IMR-90 (cell line): ENCODE results near the gene NDUFV3. TPM values are rescaled to one million over a fixed set of nuclear protein-coding genes. Genes with fewer than 3 reads are reported as not detected.

Source experiments
- ATAC-seq: fragments of 200-7000 bp; cut with Tn5 transposase; 2 replicates; pipeline ENCODE4 v1.9.1; 2020; ENCODE audit warnings: low read depth, mild to moderate bottlenecking, moderate library complexity
- BruUV-seq: library from RNA; stranded (reverse); fragments of 400-500 nt; replicated peaks from 2 replicates; lab custom pipeline; 2021; lab: Mats Ljungman, UMichigan
- CTCF ChIA-PET: fragments of 300-600 bp; formaldehyde crosslinking; extraction: SDS; loops from one replicate; lab custom pipeline; 2021; ENCODE audit warnings: antibody characterized with exemption; lab: Yijun Ruan, JAX
- POLR2A ChIA-PET: fragments of 300-600 bp; sonication (Branson Sonifier 250); formaldehyde crosslinking; loops from one replicate; lab custom pipeline; 2022; ENCODE audit warnings: antibody characterized with exemption; ENCODE audit not compliant: unreplicated experiment; lab: Charles Lee
- DNase-seq: peaks from one replicate; pipeline ENCODE4 v3.0.0; 2013
- H2AFZ ChIP-seq: replicated peaks from 2 replicates; pipeline ENCODE3; 2013; ENCODE audit warnings: low read length, mild to moderate bottlenecking; ENCODE audit not compliant: poor library complexity
- H2AK5ac ChIP-seq: 2 replicates; pipeline ENCODE4 v1.6.1; 2013; ENCODE audit warnings: low read depth, low read length, inconsistent platforms
- H2AK9ac ChIP-seq: replicated peaks from 2 replicates; pipeline ENCODE3; 2013; ENCODE audit warnings: mild to moderate bottlenecking, low read depth, low read length, moderate library complexity; ENCODE audit not compliant: poor library complexity
- H2BK120ac ChIP-seq: 2 replicates; pipeline ENCODE4 v1.6.1; 2013; ENCODE audit warnings: low read depth, low read length, inconsistent platforms
- H2BK15ac ChIP-seq: 3 replicates; pipeline ENCODE4 v1.6.1; 2013; ENCODE audit warnings: low read depth, low read length, inconsistent platforms
- H2BK20ac ChIP-seq: 2 replicates; pipeline ENCODE4 v1.6.1; 2013; ENCODE audit warnings: low read depth, mild to moderate bottlenecking, inconsistent platforms, low read length, moderate library complexity
- H2BK5ac ChIP-seq: 2 replicates; pipeline ENCODE4 v1.6.1; 2013; ENCODE audit warnings: mild to moderate bottlenecking, low read depth, low read length, inconsistent platforms; ENCODE audit not compliant: poor library complexity, severe bottlenecking
- H3K14ac ChIP-seq: replicated peaks from 2 replicates; pipeline ENCODE4 v1.6.1; 2013; ENCODE audit warnings: low read depth, low read length, inconsistent platforms
- H3K18ac ChIP-seq: 2 replicates; pipeline ENCODE4 v1.6.1; 2013; ENCODE audit warnings: low read depth, low read length, control low read depth
- H3K23ac ChIP-seq: 2 replicates; pipeline ENCODE4 v1.6.1; 2013; ENCODE audit warnings: low read depth, low read length, inconsistent platforms
- H3K27ac ChIP-seq: 2 replicates; pipeline ENCODE4 v1.5.1; 2013; ENCODE audit warnings: mild to moderate bottlenecking, control low read depth, low read length; ENCODE audit not compliant: insufficient read depth
- H3K27me3 ChIP-seq: 2 replicates; pipeline ENCODE4 v1.6.1; 2013; ENCODE audit warnings: low read length; ENCODE audit not compliant: control insufficient read depth, insufficient read depth
- H3K36me3 ChIP-seq: 2 replicates; pipeline ENCODE4 v1.6.1; 2013; ENCODE audit warnings: low read length, mixed read lengths; ENCODE audit not compliant: control insufficient read depth, insufficient read depth
- H3K4ac ChIP-seq: 2 replicates; pipeline ENCODE4 v1.6.1; 2013; ENCODE audit warnings: low read depth, low read length, inconsistent platforms
- H3K4me1 ChIP-seq: 2 replicates; pipeline ENCODE4 v1.6.1; 2013; ENCODE audit warnings: low read length, mixed read lengths; ENCODE audit not compliant: control insufficient read depth, insufficient read depth
- H3K4me2 ChIP-seq: 2 replicates; pipeline ENCODE4 v1.6.1; 2013; ENCODE audit warnings: low read depth, mild to moderate bottlenecking, control low read depth, low read length, moderate library complexity
- H3K4me3 ChIP-seq: 2 replicates; pipeline ENCODE4 v1.5.1; 2013; ENCODE audit warnings: low read depth, mild to moderate bottlenecking, control low read depth, low read length, moderate library complexity; ENCODE audit not compliant: insufficient read depth
- H3K56ac ChIP-seq: 2 replicates; pipeline ENCODE4 v1.6.1; 2013; ENCODE audit warnings: low read length, inconsistent platforms; ENCODE audit not compliant: insufficient read depth; ENCODE audit errors: extremely low read depth
- H3K79me1 ChIP-seq, 2 experiments: 2 replicates each; pipeline ENCODE4 v1.6.1; 2013; ENCODE audit warnings: low read length in 2 of 2, inconsistent platforms in 1 of 2, low read depth in 1 of 2
- H3K9ac ChIP-seq: 2 replicates; pipeline ENCODE4 v1.6.1; 2013; ENCODE audit warnings: low read depth, low read length, control low read depth
- H3K9me1 ChIP-seq: 2 replicates; pipeline ENCODE4 v1.6.1; 2013; ENCODE audit warnings: low read length, inconsistent platforms; ENCODE audit not compliant: insufficient read depth
- H3K9me3 ChIP-seq: 2 replicates; pipeline ENCODE4 v1.6.1; 2013; ENCODE audit warnings: low read length; ENCODE audit not compliant: control insufficient read depth, insufficient read depth
- H4K20me1 ChIP-seq: 2 replicates; pipeline ENCODE4 v1.6.1; 2013; ENCODE audit warnings: low read length, inconsistent platforms; ENCODE audit not compliant: insufficient read depth
- H4K5ac ChIP-seq: 2 replicates; pipeline ENCODE4 v1.6.1; 2013; ENCODE audit warnings: mild to moderate bottlenecking, low read depth, low read length, control low read depth
- H4K8ac ChIP-seq, 2 experiments: 2 replicates each; pipeline ENCODE4 v1.6.1; 2013; ENCODE audit warnings: low read depth in 2 of 2, low read length in 2 of 2, control low read depth in 1 of 2, inconsistent platforms in 1 of 2
- H4K91ac ChIP-seq: 2 replicates; pipeline ENCODE4 v1.6.1; 2013; ENCODE audit warnings: low read depth, low read length, inconsistent platforms; ENCODE audit not compliant: insufficient read depth
- BHLHE40 ChIP-seq: fragments of 150-350 bp; IDR thresholded peaks from 2 replicates; pipeline ENCODE4 v1.6.1; 2016; ENCODE audit warnings: mild to moderate bottlenecking, low read depth, low read length
- CEBPB ChIP-seq: IDR thresholded peaks from 2 replicates; pipeline ENCODE4 v1.6.1; 2012; ENCODE audit warnings: low read depth, low read length, improper control_type of control experiment
- CHD1 ChIP-seq: IDR thresholded peaks from 2 replicates; pipeline ENCODE4 v1.6.1; 2012; ENCODE audit warnings: low read depth, low read length, improper control_type of control experiment
- MAFK ChIP-seq: IDR thresholded peaks from 2 replicates; pipeline ENCODE4 v1.6.1; 2012; ENCODE audit warnings: low read depth, low read length, improper control_type of control experiment
- MAZ ChIP-seq: IDR thresholded peaks from 2 replicates; pipeline ENCODE4 v1.6.1; 2012; ENCODE audit warnings: low read depth, mild to moderate bottlenecking, low read length, improper control_type of control experiment, moderate library complexity, borderline replicate concordance
- MXI1 ChIP-seq: IDR thresholded peaks from 2 replicates; pipeline ENCODE4 v1.6.1; 2012; ENCODE audit warnings: low read depth, mild to moderate bottlenecking, low read length, moderate library complexity, borderline replicate concordance
- NFE2L2 ChIP-seq: fragments of 150-350 bp; IDR thresholded peaks from 2 replicates; pipeline ENCODE4 v1.6.1; 2016; ENCODE audit warnings: low read depth, mild to moderate bottlenecking, low read length
- RAD21 ChIP-seq: IDR thresholded peaks from 2 replicates; pipeline ENCODE4 v1.6.1; 2012; ENCODE audit warnings: low read length, improper control_type of control experiment
- RCOR1 ChIP-seq: IDR thresholded peaks from 2 replicates; pipeline ENCODE4 v1.6.1; 2012; ENCODE audit warnings: mild to moderate bottlenecking, low read length, improper control_type of control experiment; ENCODE audit not compliant: insufficient replicate concordance
- RFX5 ChIP-seq: IDR thresholded peaks from 2 replicates; pipeline ENCODE4 v1.8.0; 2012; ENCODE audit warnings: low read depth, mild to moderate bottlenecking, low read length, moderate library complexity
- SMC3 ChIP-seq: fragments of 150-350 bp; IDR thresholded peaks from 2 replicates; pipeline ENCODE4 v1.6.1; 2016; ENCODE audit warnings: low read depth, mild to moderate bottlenecking, antibody characterized with exemption, low read length, moderate library complexity
- WGBS, 2 experiments: methylation state at CpG; one replicate each; pipeline versions ENCODE4 v1.1.5 to v1.1.7; 2013; ENCODE audit warnings: missing lambda C conversion rate in 2 of 2; ENCODE audit not compliant: insufficient read length in 1 of 2; ENCODE audit errors: extremely low coverage in 2 of 2; 5-methylcytosine and 5-hydroxymethylcytosine counted together
- dilution Hi-C: fragments of 300-500 bp; cut with HindIII; formaldehyde crosslinking; loops from one replicate; pipeline ENCODE4 v1.14.3; 2018; ENCODE audit warnings: low sequenced_read_pairs; ENCODE audit not compliant: unreplicated experiment
- in situ Hi-C: fragments of 300-500 bp; cut with MboI; formaldehyde crosslinking; loops from 3 replicates; pipeline ENCODE4 v1.14.3; 2019; ENCODE audit warnings: low sequenced_read_pairs, inconsistent platforms, mixed read lengths
- intact Hi-C: fragments of 100-400 bp; cut with micrococcal nuclease; formaldehyde crosslinking; loops from 2 replicates; pipeline ENCODE4 v1.10.0; 2022
- polyA plus RNA-seq, 3 experiments: library from polyadenylated mRNA; depleted of rRNA; stranded (reverse); fragments of >200 nt; gene quantifications; 2 replicates each; pipeline ENCODE4 v1.2.3, GENCODE V29; 2012; ENCODE audit warnings: low replicate concordance in 1 of 3
- total RNA-seq: library from RNA; depleted of rRNA; stranded (reverse); fragments of >200 nt; gene quantifications from 2 replicates; pipeline ENCODE4 v1.2.3, GENCODE V29; 2012
- TF ChIP-seq, protein P1 (sequence below): fragments of 150-350 bp; IDR thresholded peaks from 2 replicates; pipeline ENCODE4 v1.6.1; 2016; ENCODE audit warnings: low read depth, mild to moderate bottlenecking, low read length, moderate library complexity, borderline replicate concordance
- TF ChIP-seq, protein P2 (sequence below): fragments of 150-350 bp; IDR thresholded peaks from 2 replicates; pipeline ENCODE4 v1.6.1; 2017; ENCODE audit warnings: mild to moderate bottlenecking, antibody characterized with exemption, low read length, low read depth

The NDUFV3 gene
- total and polyA plus RNA-seq, 2 of the 4 experiments (the other 2 are of a cell fraction) = 38.5 to 55.6 TPM

DNA sequence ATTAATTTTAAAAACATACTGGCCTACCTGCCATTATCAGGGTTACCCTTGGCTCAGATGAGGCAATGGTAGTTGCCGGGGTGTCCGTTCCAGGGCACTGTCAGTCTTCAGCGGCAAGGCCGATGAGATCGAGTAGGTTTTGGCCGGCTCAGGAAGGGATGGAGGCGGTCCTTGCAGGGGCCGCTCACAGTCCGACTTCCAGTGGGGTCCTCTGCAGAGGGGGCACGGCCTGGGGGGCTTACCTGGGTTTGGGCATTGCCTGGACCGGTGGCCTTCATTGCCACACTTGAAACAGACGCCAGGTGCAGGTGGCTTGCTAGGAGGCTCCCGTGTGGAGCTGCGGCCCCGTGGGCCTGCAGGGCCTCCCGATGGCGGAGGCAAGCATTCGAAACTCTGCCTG lies 29.8 kb downstream of the NDUFV3 start:
- H2AK9ac ChIP-seq = no peak overlapping the region
- H3K9ac ChIP-seq = no peak overlapping the region
- peaks cover 3% of the 10 kb centered on the region for H3K4me1 ChIP-seq
- no TSS peak for BruUV-seq
- H2BK120ac ChIP-seq = no peak overlapping the region
- no peak for DNase-seq
- ChIA-PET POLR2A (no interaction called here), CTCF (no interaction called here)
- H3K4me3 ChIP-seq = no peak overlapping the region
- no peak overlapping the region for H4K91ac ChIP-seq
- no peaks in the 10 kb centered on the region for H3K36me3 ChIP-seq
- H3K27ac ChIP-seq = no peak overlapping the region
- H3K79me1 ChIP-seq = no peaks in the 10 kb centered on the region
- in situ Hi-C loops (no loop called here), dilution Hi-C loops (no loop called here), intact Hi-C loops (no loop called here)
- TF ChIP-seq, protein P1, sequence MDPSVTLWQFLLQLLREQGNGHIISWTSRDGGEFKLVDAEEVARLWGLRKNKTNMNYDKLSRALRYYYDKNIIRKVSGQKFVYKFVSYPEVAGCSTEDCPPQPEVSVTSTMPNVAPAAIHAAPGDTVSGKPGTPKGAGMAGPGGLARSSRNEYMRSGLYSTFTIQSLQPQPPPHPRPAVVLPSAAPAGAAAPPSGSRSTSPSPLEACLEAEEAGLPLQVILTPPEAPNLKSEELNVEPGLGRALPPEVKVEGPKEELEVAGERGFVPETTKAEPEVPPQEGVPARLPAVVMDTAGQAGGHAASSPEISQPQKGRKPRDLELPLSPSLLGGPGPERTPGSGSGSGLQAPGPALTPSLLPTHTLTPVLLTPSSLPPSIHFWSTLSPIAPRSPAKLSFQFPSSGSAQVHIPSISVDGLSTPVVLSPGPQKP = no peak
- TF ChIP-seq NFE2L2 (no peak), MAFK (no peak), RCOR1 (no peak), BHLHE40 (no peak), MXI1 (no peak), SMC3 (no peak), MAZ (no peak), RFX5 (no peak), CEBPB (no peak), CHD1 (no peak), RAD21 (no peak)
- TF ChIP-seq, protein P2, sequence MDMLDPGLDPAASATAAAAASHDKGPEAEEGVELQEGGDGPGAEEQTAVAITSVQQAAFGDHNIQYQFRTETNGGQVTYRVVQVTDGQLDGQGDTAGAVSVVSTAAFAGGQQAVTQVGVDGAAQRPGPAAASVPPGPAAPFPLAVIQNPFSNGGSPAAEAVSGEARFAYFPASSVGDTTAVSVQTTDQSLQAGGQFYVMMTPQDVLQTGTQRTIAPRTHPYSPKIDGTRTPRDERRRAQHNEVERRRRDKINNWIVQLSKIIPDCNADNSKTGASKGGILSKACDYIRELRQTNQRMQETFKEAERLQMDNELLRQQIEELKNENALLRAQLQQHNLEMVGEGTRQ = no peak
- H2AFZ ChIP-seq = no peak overlapping the region
- no peak overlapping the region for H2AK5ac ChIP-seq
- H3K23ac ChIP-seq = no peak overlapping the region
- H3K56ac ChIP-seq = no peak overlapping the region
- H3K14ac ChIP-seq = no peak overlapping the region
- no peaks in the 10 kb centered on the region for H3K27me3 ChIP-seq
- no peak for ATAC-seq
- no peaks in the 10 kb centered on the region for H3K9me3 ChIP-seq
- no peak overlapping the region for H4K8ac ChIP-seq
- WGBS, 2 experiments = 90% methylated on average over 10 of the region's 18 CpGs; no CpG with 5 or more reads in 1 of the 2 experiments
- no peaks in the 10 kb centered on the region for H4K20me1 ChIP-seq
- no peak overlapping the region for H2BK5ac ChIP-seq
- H3K9me1 ChIP-seq = no peaks in the 10 kb centered on the region
- H4K5ac ChIP-seq = no peak overlapping the region
- H3K4ac ChIP-seq = no peak overlapping the region
- H2BK20ac ChIP-seq = no peak overlapping the region
- no peak overlapping the region for H2BK15ac ChIP-seq
- H3K4me2 ChIP-seq = no peak overlapping the region
- H3K18ac ChIP-seq = no peak overlapping the region
